NCI-H1417 treated with DMSO at 0.1 percent for 48 hours (cell line): ENCODE measurements around the gene EIF3I.
A peak's percentile ranks its signal among the peaks of the same experiment; 100 is the strongest.

Experiments
- DNase-seq: peaks from one replicate; lab custom pipeline; 2025; lab: John Stamatoyannopoulos, UW

Gene EIF3I

GRCh38 chr1:32266921-32267591 lies 44.8 kb downstream of the EIF3I start:
- no peak for DNase-seq

- no peak for DNase-seq
Measured at GRCh38 chr1:32269744-32270143, 47.5 kb downstream of the EIF3I start.

- DNase-seq: no peak
Measured at GRCh38 chr1:32272557-32273390, 50.6 kb downstream of the EIF3I start.

GRCh38 chr1:32273391-32274208 lies 51.4 kb downstream of the EIF3I start:
- peak; percentile 1 for DNase-seq

GRCh38 chr1:32274646-32275340 lies 52.6 kb downstream of the EIF3I start:
- no peak for DNase-seq

GRCh38 chr1:32275424-32275823 lies 53.2 kb downstream of the EIF3I start:
- no peak for DNase-seq

- DNase-seq: no peak
Measured at GRCh38 chr1:32276032-32276782, 54.0 kb downstream of the EIF3I start.
